Activated CD4-positive, CD25-positive, alpha-beta regulatory T cell treated with anti-CD3 and anti-CD28 coated beads, Interleukin-2, amount 50 U/mL, for 24 hours (primary cell): ENCODE results near the gene TEX19.
A peak's percentile ranks its signal among the peaks of the same experiment; 100 is the strongest.

Experiments used
- ATAC-seq, 2 donors: fragments of 150-1000 bp; cut with Tn5 transposase; one replicate each; pipeline ENCODE4 v1.10.0; 2021; ENCODE audit warnings: mild to moderate bottlenecking in 1 of 2, moderate library complexity in 1 of 2

TEX19 gene

DNA sequence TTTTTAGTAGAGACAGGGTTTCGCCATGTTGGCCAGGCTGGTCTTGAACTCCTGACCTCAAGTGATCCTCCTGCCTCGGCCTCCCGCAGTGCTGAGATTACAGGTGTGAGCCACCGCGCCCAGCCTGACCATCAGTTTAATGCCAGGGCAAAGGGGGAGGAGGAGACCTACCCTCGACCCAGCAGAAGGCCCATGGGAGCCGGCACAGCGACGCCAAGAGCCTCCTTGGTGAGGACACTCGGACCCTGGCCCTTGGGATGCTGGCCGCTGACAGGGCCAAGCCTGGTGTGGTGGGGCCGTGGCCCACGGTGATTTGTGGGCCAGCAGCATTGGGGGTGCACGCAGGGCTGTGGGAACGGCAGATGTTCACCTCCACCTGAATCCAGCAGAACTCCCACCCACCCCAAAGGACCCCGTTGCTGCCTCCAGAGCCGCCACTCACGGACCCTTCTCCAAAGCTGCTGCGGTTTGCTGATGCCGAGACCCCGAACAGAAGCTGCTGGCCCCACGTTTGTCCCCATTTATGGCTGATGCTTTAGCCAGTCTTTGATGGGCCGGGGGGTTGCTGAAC lies 32.5 kb downstream of the TEX19 start:
- no peak for ATAC-seq

DNA sequence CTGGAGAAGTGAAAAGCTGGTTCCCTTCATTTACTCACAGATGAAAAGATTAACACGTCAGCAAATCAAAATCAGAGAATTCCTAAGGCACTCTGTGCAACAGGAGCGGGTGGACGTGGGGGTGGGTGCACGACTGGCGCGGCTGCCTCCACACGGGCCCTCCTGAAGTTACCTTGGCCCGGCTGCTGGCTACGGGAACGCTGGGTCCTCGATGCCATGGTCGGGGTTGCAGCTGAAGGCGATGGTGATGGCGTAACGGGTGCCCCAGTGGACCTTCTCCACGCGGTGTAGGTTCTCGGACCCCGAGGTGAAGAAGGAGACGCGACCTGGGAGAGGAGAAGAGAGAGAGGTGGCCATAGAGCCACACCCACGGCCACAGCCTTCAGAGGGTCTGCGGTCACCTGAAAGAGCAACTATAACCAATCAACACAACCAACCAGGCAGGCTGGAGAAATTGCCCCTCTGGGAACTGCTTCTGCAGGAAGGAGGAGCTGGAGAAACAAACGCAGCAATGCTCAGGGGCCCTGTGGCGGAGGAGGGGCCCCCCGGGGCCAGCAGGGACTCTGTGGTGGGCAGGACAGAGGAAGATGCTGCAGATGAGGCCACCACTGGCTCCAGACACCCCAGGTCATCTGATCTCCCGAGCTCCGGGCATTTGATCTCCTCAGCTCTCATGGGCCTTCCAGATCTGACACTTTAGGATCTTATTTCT lies 33.3 kb downstream of the TEX19 start:
- ATAC-seq, result no peak

DNA sequence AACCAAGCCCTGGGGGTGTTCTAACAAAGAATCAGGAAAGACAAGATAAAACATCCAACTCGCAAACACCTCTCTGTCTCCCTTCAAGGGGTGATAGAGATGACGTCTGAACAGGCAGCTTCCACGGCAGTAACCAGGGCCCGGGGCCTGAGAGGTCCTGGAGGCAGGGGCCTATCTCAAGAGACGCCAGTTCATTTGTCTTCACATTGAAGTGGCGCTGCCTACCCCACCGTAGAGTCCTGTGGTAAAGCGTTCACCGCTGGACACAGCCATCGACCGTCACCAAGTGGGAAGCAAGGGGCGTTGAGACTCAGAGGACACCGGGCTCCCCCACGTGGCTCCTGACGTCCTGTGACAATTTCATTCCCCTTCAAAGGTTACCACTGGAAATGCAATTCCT lies 33.9 kb downstream of the TEX19 start:
- ATAC-seq, result no peak

DNA sequence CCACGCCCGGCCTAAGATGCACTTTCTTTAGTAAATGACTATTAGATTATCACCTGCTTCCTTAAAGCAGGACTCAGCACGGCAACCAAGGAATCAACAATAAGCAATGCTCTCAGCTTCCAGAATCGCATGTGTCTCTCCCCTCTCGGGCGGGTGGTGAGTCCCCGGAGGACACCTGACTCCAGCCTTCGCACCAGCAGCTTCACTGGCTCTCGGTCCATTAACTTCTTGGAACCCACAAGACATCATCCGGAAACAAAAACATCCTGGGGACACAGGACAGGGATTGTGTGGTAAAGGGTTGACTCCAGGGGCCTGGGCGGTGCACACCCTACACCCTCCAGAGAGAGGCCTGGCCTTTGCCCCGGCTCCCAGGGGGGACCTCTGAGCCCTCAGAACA lies 35.2 kb downstream of the TEX19 start:
- no peak for ATAC-seq

- ATAC-seq, result no peak
These were observed 37.8 kb downstream of the TEX19 start for GRCh38 chr17:82396601-82397435.

- no peak for ATAC-seq
These were observed 38.6 kb downstream of the TEX19 start for GRCh38 chr17:82397449-82398335.

GRCh38 chr17:82399041-82399441 lies 40.0 kb downstream of the TEX19 start:
- no peak for ATAC-seq

DNA sequence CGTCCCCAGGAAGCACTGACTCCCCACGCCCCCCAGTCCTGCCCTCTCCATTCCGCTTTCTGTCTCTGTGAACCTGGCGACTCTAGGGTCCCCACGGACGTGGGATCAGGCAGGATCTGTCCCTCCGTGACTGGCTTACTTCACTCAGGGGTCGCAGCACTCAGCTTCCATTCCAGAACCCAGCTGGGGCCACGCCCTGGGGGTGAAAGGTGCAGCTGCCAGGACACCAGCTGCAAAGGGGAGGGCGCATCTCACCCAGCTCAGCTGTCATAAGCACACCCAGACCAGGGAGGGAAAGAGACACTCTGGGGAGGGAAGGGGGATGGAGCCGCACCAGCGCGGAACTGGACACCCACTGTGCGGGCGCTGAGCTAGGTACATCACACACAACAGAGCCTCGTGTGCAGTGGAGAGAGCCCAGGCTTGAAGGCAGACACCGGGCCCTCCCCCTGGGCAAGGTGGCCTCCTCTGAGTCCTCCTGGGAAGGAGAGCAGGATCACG lies 40.6 kb downstream of the TEX19 start:
- no peak for ATAC-seq

DNA sequence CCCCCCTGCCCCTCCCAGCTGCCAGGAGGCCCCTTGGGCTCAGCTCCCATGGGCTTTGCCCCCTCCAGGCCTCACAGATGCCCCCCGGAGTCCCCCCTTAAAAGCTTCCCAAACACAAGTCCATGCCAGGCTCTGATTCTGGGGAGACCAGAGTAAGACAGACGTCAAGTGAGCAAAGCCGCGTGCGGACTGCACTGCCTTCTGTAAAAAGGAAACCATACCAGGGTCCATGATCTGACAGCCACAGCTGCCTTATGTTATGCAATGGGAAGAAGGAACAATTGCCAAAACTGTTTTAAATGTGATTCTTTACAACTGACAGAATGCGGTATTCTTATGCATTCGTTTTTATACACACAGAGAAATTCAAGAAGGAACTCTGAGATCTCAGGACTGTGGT lies 41.2 kb downstream of the TEX19 start:
- no peak for ATAC-seq

- peak; percentile 78 to 90 for ATAC-seq
These were observed 41.8 kb downstream of the TEX19 start for GRCh38 chr17:82400830-82401229.

DNA sequence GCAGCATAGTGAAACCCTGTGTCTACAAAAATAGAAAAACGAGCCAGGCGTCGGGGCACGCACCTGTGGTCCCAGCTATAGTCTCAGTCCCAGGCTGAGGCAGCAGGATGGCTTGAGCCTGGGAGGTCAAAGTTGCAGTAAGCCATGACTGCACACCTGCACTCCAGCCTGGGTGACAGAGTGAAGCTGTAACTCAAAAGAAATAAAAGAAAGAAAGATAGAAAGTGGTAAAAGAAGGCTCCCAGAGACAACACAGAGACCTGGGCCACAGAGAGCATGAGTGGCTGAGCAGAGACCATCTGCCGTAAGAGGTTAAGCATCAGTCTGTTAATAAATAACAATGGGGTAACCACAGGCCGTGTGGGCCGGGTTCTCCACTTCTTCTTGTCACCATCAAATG lies 43.8 kb downstream of the TEX19 start:
- no peak for ATAC-seq

GRCh38 chr17:82403662-82404660 lies 44.9 kb downstream of the TEX19 start:
- ATAC-seq, result no peak

DNA sequence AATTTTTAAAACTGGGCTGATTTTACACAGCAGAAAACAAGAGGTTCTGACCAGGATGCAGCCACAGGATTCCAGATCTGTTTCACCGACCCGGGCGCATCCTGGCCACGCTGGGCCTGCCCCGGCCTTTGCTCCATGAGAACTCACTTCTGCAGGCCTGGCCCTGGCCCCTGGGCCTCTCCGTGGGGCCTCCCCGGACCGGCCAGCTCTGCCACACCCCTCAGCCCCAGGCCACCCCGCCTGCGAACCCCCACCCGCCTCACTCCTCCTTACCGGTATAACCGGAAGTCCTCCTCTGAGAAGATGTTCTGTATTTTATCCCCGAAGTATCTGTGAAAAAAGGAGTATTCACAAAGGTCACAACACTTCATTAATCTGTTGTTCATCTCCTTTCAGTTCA lies 46.0 kb downstream of the TEX19 start:
- ATAC-seq, result no peak

- ATAC-seq, result no peak
These were observed 47.2 kb downstream of the TEX19 start for GRCh38 chr17:82406131-82406671.

- ATAC-seq, result no peak
These were observed 48.2 kb downstream of the TEX19 start for GRCh38 chr17:82407255-82407654.

DNA sequence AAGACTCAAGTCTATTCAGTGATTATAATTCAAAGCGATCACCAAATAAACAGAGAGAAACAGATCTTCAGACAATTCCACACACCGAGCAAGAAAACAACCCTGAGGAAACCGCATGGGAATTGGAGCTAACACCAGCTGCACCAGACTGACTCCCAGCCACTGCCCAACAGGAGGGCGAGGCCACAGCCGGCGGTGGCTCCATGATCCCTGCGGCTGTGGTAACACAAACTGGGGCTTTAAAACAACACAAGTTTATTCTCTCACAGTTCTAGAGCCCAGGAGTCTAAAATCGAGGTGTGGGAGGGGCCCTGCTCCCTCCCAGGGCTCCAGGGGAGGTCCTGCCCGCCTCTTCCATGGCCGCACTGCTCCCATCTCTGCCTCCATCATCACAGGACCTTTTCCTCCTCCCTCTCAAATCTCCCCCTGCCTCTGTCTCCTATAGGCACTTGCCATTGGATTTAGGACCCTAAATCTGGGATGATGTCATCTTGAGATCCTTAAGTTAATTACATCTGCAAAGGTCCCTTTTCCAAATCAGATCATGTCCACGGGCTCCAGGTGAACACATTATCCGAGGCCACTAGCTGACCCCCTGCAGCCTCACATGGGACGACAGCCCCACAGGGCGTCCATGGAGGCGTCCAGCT lies 49.4 kb downstream of the TEX19 start:
- no peak for ATAC-seq

DNA sequence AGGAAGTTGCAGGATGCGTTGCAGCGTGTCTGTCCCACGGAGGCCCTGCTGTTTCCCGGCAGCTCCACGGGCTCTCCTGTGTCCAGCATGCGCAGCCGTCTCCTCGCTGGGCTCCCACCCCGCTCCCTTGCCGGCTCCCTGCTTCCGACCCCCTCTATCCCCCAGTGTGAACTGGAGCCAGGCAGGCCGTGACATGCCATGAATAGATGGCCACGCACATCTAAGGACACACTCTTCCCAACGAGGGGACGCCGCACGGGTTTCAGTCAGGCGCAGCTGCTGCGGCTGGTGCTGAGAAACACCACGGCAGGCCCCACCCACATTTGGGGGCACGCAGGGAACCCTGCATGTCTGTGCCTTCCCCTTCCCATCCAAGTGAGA lies 49.9 kb downstream of the TEX19 start:
- no peak for ATAC-seq

DNA sequence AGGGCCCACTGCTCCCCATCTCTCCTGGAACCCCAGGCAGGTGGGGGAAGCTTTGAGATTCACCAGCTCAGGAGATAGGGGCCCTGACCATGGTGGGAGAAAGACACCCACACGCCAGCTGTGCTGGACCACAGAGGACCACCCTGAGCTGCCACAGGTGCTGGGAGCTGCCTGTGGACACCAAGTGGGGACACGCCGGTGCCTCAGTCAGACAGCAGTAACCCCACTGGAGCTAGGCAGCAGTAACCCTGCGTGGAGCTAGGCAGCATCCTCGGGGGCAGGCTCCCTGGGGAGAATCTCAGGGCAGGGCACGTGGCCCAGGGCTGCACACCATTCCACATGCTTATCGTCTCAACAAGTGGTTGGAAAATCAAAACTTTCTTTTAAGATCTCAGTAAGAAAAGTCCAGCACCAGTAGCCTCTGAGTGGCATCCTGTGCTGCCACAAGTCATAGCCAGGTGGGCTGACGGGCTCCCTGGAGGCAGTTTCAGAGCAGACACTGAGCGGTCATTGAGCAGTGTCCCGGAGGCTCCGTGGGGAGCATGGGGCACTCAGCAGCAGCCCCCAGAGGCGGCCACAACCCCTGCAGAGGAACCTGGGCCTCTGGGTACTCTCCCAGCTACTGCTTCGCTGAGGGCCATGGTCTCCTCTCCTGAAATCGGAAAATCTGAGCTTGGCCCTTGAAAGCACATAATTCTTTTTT lies 51.1 kb downstream of the TEX19 start:
- ATAC-seq, result no peak

DNA sequence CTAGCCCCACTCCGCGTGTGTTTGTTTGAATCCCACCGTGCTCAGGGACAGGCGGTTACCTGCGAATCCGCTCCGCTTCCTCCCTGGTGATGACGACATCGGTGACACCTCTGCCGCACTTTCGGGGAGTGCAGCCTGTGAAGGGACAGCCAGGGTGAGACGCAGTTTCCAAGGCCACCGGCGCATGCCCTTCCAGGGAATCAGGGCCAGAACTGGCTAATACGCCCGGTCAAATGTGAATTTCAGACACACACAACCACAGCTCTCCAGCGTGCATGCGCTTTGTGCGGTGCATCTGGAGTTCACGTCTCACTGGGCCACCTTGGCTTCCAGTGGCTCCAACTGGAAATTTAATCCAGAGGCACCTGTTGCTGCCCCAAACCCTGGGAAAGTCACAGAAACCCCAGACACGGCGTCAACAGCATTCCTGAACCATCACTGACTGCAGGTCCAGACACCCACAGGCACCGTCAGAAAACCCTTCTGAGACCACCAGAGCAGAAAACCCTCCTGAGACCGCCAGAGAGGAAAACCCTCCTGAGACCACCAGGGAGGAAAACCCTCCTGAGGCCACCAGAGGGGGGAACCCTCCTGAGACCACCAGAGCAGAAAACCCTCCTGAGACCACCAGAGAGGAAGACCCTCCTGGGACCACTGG lies 52.5 kb downstream of the TEX19 start:
- ATAC-seq, result no peak
